Neural cell (in vitro differentiated cells): ENCODE data around the gene TXLNB.

ENCODE experiments used
- CTCF ChIP-seq: fragments of 450-650 bp; IDR thresholded peaks from 2 replicates; pipeline ENCODE4 v1.5.1; 2014; ENCODE audit warnings: antibody characterized with exemption, mild to moderate bottlenecking, moderate library complexity; ENCODE audit not compliant: poor library complexity, severe bottlenecking
- EP300 ChIP-seq: fragments of 450-650 bp; conservative IDR thresholded peaks from 2 replicates; pipeline ENCODE4 v1.6.1; 2014; ENCODE audit warnings: antibody characterized with exemption, mild to moderate bottlenecking, moderate library complexity; ENCODE audit not compliant: poor library complexity, severe bottlenecking
- EZH2 ChIP-seq: fragments of 200-600, 300-800 bp; shearing (Covaris generic), sonication (generic); IDR thresholded peaks from 2 replicates; pipeline ENCODE4 v1.6.1; 2014; ENCODE audit warnings: antibody characterized with exemption, low read length, borderline replicate concordance, mild to moderate bottlenecking; ENCODE audit not compliant: insufficient read depth, poor library complexity, severe bottlenecking
- REST ChIP-seq: IDR thresholded peaks from 2 replicates; pipeline ENCODE4 v1.6.1; 2012; ENCODE audit warnings: borderline replicate concordance

GRCh38 chr6:139242457-139243240 lies 49.1 kb downstream of the TXLNB start:
- TF ChIP-seq CTCF: no peak
- TF ChIP-seq EZH2: no peak
- TF ChIP-seq REST: no peak
- TF ChIP-seq EP300: no peak
